SIG-M5 treated with dmso at 0.1 percent for 504 hours (cell line): ENCODE measurements around the gene ANKEF1.
"Not testable (repeated sequence)": the region's sequence is repeated elsewhere in the genome, so short reads cannot be mapped to it uniquely, and the experiment has no call there.

Source experiments
- DNase-seq: peaks from one replicate; lab custom pipeline; 2025; ENCODE audit not compliant: unreplicated experiment; lab: John Stamatoyannopoulos, UW

Gene ANKEF1

DNA sequence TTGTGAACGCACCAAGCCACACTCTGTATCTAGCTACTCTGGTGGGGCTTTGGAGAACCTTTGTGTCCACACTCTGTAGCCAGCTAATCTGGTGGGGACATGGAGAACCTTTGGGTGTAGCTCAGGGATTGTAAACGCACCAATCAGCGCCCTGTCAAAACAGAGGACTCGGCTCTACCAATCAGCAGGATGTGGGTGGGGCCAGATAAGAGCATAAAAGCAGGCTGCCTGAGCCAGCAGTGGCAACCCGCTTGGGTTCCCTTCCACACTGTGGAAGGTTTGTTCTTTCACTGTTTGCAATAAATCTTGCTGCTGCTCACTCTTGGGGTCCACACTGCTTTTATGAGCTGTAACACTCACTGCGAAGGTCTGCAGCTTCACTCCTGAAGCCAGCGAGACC, 2.5 kb upstream of the ANKEF1 start:
- DNase-seq = not testable (repeated sequence)

DNA sequence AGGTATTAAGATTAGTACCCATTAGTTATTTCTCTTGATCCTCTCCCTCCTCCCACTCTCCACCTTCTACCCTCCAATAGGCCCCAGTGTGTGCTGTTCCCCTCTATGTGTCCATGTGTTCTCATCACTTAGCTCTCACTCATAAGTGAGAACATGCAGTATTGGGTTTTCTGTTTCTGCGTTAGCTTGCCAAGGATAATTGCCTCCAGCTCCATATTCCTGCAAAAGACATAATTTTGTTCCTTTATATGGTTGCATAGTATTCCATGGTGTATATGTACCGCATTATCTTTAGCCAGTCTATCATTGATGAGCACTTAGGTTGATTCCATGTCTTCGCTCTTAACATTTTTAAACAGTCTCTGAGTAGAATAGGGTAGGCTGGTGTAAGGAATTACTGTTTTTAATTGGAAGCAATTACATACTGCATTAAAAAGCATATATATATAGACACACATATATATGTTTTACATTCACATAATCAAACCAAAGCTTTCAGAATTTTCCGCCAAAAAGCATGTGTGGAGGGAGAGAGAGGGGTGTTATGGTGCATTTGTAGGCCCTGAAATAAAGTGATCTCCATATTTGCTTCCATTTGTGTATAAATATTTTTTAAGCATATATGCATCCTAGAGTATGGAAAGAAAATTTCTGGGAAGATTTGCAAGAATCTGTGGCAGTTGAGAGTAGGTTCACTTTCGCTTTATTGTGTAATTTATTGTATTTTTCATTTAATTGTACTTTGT, 709 bp upstream of the ANKEF1 start:
- DNase-seq = no peak

DNA sequence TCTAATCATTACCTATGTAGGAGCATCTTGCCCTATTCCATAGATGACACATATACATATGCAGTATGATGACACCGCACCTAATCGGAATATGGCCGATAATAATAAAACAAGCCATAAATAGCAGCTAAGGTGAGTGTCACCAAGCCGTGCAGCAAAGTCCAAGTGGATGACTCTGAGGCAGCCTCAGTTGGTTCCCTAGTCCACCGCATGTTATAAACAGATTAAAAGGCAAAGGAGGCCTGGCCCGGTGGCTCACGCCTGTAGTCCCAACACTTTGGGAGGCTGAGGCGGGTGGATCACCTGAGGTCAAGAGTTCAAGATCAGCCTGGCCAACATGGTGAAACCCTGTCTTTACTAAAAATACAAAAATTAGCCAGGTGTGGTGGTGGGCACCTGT, 1.5 kb downstream of the ANKEF1 start:
- DNase-seq = not testable (repeated sequence)

DNA sequence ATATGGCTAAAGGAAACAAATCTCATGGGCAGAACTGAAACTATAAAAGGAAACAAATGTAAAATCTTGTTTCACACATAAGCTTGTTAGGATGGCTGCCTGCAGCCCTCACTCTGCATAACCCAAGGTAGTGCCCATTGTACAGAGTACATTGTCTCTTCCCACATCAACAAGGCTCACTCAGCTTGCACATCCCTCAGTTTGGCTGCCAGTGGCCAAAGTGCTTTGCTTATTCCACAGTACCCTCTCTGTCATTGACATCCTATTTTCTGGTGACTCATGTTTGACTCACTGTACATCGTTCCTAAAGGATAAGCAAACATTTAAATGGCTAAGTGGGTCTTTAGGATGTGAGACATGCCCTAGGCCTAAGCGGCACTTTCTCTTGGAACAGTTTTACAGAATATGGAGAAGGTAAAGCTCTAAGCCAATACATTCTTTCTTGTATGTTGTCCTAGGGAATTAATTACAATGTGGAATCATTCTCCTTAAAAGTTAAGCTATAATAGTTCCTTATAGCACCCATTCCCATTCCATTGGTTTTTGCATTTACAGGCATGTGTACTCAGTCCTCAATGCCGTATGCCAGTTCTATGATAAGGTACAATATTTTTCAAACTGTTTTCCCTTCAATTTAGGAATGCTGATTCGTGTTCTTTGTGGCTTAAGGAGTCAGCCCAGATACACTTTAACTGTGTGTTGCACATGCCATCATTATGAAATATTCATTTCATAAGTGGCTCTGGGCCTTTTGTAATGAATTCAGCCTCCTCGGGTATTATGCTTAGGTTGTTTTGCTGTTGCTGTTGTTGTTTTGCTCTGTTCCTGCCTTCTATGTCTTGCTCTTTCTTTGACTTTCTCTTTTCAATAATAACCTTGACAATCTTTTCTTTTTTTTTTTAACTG, 5.5 kb downstream of the ANKEF1 start:
- no peak for DNase-seq

DNA sequence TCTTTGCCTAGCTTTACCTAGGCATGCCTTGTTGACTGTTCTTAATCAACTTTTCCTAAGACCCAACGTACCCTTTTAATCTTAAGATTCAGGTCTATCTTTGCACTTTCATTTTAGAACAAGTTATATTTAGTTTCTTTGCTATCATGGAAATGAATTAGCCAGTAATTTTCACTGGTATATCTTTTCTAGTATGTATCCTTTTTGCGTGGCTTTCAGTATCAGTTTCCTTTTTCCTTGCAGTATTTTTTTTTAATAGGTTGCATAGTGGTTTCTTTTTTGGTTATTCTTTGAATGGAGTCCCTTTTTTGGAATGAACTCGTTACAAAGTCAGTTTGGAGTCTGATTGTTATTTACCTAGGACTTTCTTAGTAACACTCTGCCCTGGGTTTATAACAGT, 7.3 kb downstream of the ANKEF1 start:
- DNase-seq = no peak

DNA sequence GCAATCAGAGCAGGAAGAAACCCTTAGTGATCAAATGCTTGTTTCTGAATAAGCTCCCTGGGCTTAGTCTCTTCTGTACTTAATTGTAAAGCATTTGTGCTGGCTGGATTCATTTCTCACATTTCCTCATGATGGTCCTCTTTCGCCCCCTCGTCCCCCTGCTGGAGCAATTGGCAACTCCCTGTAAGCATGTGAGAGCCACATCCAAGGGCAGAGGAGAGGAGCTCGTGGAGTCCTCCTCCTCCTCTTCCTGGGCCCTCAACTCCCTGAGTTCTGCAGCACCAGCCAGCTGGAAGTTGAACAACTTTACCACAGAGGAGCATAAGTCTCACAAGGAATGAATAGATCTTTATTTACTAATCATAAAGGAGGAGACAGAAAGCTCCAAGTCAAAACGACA, 12.6 kb downstream of the ANKEF1 start:
- DNase-seq = no peak

DNA sequence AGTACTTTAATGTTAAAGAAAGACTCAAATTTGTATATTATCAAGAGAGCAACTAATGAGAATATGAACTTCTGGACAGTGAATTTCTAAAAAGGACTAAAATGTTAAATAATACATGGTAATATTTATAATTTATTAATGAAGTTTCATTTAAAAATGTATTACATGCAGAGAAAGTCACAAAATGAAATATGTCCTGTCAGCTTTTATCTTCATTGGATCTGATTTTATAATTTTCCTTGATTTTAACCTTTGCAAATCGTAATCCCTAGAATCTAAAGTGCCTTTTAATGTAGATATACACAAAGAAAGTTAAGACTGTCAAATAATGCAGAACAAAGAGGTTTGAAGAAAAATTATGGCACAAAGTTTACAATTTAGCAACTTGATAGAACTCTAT, 16.4 kb downstream of the ANKEF1 start:
- DNase-seq = no peak

DNA sequence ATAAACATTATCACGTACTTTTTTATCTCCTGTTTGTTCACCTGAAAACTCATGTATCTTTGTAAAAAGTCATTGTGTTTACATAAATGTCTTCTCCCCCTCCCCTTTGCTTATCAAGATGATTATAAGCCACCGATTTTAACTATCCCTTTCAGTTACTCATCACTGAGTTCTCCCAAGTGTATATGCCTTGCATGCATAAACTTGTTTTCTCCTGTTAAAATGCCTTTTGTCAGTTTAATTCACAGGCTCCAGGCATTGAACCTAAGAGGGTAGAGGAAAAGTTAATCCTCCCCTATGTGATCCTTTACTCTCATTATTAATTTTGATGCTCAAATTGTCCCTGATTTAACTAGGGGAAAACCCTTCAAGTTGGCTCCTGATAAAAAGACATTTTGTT, 24.2 kb downstream of the ANKEF1 start:
- no peak for DNase-seq

DNA sequence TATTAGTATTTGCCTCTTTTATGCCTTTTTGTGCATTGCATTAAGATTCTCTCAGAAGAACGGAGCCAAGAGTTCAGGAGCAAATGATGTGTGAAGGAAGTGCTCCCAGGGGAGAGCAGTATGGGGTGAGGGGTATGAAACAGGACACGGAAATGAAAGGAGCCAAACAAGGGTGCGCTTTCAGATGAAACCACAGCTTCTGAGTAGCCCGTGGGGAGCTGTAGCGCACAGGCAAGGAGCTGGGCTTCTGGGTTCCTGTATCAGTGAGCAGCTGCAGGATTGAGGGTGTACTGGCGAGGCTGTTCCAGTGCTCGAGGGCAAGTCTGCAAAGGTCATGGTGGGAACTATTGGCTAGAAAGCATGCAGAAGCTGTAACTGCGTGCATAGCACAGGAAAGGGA, 25.4 kb downstream of the ANKEF1 start:
- no peak for DNase-seq

DNA sequence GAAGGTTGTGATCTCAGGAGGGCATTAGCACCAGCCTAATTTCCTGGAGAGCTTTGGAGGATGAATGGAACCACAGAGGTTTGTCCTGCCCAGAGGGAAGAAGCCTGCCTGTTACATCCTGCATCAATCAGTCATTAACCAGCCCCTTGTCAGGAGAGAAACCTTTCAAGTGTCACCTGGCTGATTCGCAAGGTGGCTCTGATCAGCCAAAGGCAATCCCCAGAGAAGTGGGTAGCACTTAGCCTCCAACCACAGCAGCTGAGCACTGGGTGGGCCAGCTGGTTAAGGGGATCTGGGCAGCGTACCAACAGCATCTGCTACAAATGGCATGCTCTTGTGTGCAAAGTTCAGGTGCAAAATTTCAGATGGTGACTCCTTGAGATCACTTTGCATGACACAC, 26.9 kb downstream of the ANKEF1 start:
- DNase-seq = no peak

DNA sequence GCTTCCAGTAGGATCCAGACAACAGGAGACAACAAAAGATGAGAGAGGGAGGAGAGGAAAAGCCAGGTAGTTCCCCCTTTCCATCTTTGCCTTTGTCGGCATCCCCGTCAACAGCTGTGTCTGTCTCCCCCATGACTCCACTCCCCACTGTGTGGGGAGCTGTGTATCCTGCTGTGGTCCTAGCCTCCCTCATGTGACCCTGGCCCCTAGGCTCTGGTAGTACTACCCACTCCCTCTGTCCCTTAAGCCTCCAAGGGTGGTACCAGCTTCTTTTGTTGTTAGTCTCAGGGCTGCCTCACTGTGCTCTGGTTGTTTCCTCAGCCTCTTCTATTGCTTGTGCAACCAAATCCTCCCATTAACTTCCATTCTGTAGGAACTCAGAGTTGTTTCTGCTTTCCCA, 28.7 kb downstream of the ANKEF1 start:
- no peak for DNase-seq

DNA sequence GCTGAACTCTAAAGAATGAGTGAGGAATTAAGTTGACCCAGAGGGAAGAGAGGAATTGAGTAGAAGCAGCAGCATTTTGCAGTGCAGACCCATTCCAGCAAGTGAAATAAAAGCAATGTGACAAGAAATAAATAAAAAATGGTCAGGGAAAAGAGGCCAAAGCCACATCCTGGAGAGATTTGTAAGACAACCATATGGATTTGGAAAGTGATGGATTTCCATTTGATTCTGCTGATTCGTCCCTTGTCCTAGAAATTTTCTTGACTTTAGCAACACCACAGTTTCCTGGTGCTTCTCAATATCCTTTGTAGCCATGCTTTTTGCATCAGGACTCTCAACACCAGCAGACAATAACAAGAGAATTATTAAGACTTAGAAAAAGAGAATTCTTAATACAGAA, 29.8 kb downstream of the ANKEF1 start:
- DNase-seq = no peak

DNA sequence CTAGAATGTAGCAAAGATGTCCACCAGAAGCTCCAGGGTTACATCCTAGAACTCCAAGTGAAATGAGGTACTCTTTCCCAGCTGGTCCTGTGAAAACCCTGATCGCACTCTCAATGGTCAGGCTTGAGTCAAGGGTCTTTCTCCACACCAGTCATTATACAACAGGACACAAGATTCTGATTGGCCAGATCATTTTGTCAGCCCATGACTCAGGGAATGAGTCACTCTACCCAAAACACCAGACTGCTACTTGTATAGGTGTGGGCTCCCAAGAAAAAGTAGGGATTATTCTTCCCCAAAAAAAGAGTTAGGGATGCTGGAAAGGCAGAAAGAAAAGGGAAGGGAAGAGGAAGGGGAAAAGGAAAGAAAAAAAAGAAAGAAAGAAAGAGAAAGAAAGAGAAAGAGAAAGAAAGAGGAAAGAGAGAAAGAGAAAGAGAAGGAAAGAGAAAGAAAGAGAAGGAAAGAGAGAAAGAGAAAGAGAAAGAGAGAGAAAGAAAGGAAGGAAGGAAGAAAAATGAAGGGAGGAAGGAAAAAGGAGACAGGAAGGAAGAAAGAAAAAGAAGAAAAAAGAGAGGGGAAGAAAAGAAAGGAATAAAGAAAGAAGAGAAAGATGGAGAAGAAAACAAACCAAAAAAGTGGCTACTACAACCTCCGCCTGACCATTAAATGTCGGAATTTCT, 30.5 kb downstream of the ANKEF1 start:
- DNase-seq = no peak

DNA sequence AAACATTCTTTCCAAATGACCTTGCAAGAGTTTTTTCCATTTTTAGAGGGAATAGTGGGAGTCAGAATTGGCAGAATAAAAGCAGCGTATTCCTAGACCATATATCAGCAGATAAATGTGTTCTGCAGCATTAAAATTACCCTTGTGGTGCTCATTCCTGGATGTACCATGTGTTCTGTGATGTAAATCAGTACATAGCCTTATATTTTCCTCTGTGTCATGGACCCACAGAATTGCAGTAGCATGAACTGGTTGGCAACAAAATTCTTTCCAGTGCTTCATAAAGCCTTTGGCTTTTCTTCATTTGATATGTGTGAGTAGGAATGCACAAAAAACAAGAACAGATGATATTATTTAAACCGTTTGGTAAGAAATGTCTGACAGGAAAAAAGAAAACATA, 32.5 kb downstream of the ANKEF1 start:
- no peak for DNase-seq

DNA sequence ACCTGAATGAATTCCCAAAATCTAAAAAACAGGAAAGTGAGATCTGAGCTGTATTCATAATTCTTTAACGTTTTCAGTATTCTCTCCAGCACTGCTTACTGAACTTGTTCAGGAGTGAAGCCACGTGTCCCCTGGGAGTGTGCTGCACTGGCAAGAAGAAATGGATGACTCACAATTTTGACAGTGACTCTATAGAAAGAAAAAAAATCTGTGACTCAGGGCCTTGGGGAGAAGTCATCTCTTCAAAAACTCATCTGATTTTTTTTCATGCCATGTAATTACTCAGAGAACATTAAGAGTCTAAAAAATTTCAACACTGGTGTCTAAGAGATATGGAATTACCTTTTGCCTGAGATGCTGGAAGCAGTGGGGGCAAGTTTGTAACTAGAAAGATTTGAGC, 39.7 kb downstream of the ANKEF1 start:
- DNase-seq = peak; percentile 32

DNA sequence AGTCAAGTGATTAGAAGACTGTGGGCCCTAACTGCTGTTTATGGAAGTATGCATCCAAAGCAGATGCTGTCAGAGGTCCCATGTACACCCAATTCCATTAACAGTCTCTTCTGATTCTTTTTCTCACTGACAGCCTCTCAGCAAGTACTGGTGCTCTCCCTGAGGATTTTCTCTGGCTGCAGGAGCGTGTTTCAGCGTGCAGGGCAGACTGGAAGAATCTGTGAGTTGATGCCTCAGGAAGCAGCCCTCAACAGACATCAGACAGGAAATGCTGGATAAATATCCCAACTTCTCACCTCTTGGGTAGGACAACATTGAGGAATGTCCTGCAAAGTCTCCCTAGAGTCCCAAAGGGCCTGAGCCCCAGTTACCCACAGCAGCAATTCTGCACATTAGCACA, 40.8 kb downstream of the ANKEF1 start:
- no peak for DNase-seq

DNA sequence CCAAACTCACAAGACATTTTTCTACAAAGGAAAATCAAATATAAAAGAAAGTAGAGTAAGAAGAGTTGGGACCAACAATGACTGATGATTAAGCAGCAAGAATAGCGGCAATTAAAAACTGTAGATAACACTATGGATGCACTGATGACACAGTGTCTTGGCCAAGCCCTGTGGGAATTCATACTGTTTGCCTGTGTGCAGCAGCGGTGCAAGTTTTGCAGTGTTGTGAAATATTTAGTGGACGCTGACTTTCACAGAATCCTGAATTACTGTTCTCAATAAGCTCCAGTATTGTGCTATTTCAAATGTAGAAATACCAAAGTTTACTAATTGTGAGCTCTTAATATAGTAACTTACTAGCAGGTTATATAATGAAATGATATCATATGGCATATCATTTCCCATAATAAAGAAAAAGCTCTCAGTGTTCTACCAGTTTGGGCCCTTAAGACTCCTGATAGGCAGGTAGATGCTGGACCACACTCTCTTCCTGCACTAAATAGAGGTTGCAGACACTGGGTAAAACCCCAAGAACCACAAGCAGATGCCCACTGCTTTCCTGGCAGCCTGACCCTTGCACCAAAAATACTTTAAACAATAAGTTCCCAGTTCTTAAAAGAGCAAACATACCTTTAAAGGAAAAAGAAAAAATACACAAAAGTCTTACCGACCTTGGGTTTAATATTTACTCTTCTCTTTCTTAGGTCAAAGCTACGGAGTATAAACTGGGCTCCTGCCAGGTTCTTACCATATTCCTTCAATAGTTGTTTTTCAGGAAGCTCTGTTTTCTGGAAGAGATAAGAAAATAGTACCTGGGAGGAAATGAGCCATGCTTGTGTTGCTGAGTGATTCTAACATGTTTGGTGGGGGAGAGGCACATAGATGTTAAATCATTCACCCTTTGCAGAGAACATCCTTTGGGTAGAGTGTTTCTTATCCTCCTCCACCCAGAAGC, 41.6 kb downstream of the ANKEF1 start:
- no peak for DNase-seq

DNA sequence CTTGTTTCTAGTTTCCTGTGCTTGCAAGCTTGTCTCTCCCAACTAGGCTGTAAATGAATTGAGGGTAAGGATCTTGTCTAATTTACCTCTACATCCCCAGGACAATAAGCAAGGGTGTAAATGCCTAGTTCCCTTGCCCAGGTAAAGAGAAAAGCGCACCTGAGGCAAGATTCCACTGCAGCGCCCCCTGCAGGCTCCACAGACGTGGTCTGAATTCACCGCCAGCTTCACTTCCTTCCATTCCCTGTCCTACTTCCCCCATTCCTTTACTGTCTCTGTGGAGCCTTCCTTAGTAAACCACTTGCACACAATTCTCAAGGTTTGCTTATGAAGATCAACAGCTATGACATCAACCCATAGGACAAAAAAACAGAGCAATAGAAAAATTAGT, 42.3 kb downstream of the ANKEF1 start:
- DNase-seq = no peak

DNA sequence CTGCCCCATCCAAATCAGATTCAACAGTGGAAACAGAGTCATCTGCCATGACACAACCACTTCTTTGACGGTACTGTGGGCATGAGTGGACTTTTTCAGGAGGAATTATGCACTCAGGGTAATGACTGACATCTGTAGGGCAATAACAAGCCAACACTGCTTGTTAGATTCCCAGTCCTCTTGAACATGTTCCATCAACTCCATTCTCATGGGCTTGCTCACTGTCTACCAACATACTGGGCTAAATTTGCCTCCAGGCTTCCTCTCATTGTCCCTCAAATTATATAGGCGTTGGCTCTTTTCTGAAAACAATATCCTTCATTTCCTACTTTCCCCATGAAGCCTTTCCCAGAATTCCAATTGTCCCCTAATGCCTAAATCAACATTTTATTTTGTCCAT, 43.1 kb downstream of the ANKEF1 start:
- no peak for DNase-seq

DNA sequence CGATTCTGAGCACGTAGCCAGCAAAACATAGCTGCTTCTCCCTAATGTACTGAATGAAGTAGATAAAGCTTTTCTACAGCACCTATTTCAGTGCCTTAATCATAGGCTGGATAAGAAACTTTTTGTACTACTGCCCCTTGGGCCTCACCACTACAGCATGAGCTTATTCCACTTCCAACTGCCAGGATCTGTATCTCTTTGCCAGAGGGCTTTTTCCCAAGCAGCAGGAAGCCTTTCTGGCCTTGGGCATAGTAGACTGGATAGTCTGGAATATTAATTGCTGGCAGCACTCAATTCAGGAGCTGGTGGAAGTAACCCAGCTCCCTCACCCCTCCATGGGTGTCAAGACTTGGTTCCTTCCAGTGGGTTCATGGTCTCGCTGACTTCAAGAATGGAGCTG, 43.6 kb downstream of the ANKEF1 start:
- DNase-seq = no peak

DNA sequence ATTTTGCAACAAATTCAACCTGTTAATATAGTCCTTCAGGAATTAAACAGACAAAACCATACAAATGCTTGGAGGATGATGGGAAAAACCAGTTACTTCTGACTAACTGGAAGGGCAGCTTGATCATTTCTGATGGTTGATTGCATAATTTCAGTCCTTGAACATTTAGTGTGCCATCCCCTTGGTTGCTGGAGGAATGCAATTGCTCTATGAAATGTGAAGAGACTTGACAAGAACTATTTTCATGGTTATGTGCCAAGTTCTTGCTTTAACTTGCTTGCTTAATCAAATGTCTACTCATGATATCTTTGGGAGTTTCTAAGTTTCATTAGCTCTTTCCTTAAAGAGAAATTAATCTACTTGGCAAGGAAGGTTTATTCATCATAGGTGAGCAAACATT, 45.2 kb downstream of the ANKEF1 start:
- peak; percentile 24 for DNase-seq
